Osteocyte (in vitro differentiated cells): ENCODE measurements around the gene VPS26A. TPM values are rescaled to one million over a fixed set of nuclear protein-coding genes. Genes with fewer than 3 reads are reported as not detected.

Source experiments
- DNase-seq: peaks from one replicate; pipeline ENCODE4 v3.0.0; 2021; ENCODE audit warnings: mixed read lengths; ENCODE audit not compliant: unreplicated experiment; ENCODE audit errors: extremely low spot score
- H3K27ac Mint-ChIP-seq: one replicate; pipeline ENCODE4 v1.8.0; 2021; ENCODE audit warnings: mild to moderate bottlenecking, mixed read lengths; ENCODE audit not compliant: unreplicated experiment
- H3K27me3 Mint-ChIP-seq: one replicate; pipeline ENCODE4 v1.8.0; 2021; ENCODE audit warnings: mixed read lengths; ENCODE audit not compliant: unreplicated experiment
- H3K36me3 Mint-ChIP-seq: one replicate; pipeline ENCODE4 v1.8.0; 2021; ENCODE audit warnings: mixed read lengths; ENCODE audit not compliant: unreplicated experiment
- H3K4me1 Mint-ChIP-seq: one replicate; pipeline ENCODE4 v1.8.0; 2021; ENCODE audit warnings: mixed read lengths; ENCODE audit not compliant: unreplicated experiment
- H3K4me3 Mint-ChIP-seq: one replicate; pipeline ENCODE4 v1.8.0; 2021; ENCODE audit warnings: mild to moderate bottlenecking, moderate library complexity, mixed read lengths; ENCODE audit not compliant: unreplicated experiment
- H3K9me3 Mint-ChIP-seq: one replicate; pipeline ENCODE4 v1.8.0; 2021; ENCODE audit warnings: mixed read lengths; ENCODE audit not compliant: unreplicated experiment
- CTCF ChIP-seq: fragments of 200-600 bp; sonication (generic); IDR thresholded peaks from 2 replicates; pipeline ENCODE4 v1.5.0; 2021; ENCODE audit warnings: antibody characterized with exemption, mild to moderate bottlenecking, moderate library complexity
- total RNA-seq: library from RNA; stranded (reverse); gene quantifications from 2 replicates; pipeline ENCODE4 v1.2.1, GENCODE V29; 2021

Gene VPS26A
- total RNA-seq, 1 donor from 2014 or later = 59.4 TPM

DNA sequence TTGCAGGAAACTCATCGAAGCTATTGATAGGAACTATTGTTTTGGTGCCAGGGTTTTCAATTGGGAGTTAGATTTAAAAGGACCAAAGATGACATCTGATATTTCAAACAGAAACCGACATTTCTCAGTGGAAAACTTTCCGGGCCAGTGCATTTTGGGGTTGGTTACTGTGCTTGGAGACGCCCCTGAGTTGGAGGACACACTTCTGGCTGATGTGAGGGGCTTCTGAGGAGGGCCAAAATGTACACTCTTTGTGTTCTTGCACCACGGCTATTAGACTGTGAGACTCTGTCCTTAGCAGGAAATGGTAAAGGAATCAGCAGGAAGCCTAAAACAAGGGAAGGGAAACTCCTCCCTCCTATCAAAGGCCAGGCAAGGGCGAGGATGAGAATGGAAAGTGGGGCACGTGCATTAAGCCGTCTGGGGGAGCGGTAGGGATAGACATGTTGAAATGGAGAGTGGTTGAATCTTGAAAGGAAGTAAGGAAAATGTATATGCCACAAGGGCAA, 37.9 kb upstream of the VPS26A start:
- Mint-ChIP-seq H3K9me3 (no peaks in the 10 kb centered on the region), H3K27ac (peak overlapping the region; percentile 81), H3K4me3 (peak overlapping the region; percentile 66), H3K27me3 (no peaks in the 10 kb centered on the region), H3K36me3 (no peaks in the 10 kb centered on the region), H3K4me1 (peaks cover 49% of the 10 kb centered on the region)
- no peak for DNase-seq
- TF ChIP-seq CTCF = no peak

- DNase-seq = no peak
- Mint-ChIP-seq H3K9me3 (no peaks in the 10 kb centered on the region), H3K27me3 (no peaks in the 10 kb centered on the region), H3K27ac (peak within 1 kb of the TSS; percentile 96), H3K36me3 (no peaks in the 10 kb centered on the region), H3K4me1 (peaks cover 59% of the 10 kb centered on the region), H3K4me3 (peak within 1 kb of the TSS; percentile 73)
- no peak for TF ChIP-seq CTCF
These were observed 36.1 kb upstream of the VPS26A start, which contains the start of gene SRGN for GRCh38 chr10:69087590-69088470. TSS of gene SRGN (plus strand) at chr10:69088103. CDS start at chr10:69088158, 55 bp downstream.

DNA sequence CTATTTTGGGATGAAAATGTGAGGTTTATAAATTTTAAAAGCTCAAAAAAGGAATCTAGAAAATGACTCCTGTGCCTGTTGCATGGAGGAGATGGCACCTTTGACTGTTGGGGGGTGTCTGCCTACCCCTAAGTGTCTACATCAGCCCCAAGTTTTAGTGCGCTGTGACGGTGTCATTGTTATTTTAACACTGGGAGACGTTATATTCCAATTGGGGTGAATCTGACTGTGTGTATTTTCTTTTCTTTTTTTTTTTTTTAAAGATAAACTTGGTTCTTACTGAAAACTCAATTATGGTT, 35.6 kb upstream of the VPS26A start:
- Mint-ChIP-seq H3K27me3 (no peaks in the 10 kb centered on the region), H3K9me3 (no peaks in the 10 kb centered on the region), H3K4me1 (peaks cover 64% of the 10 kb centered on the region), H3K36me3 (no peaks in the 10 kb centered on the region), H3K4me3 (peak overlapping the region; percentile 73), H3K27ac (peak overlapping the region; percentile 96)
- TF ChIP-seq CTCF = no peak
- no peak for DNase-seq

DNA sequence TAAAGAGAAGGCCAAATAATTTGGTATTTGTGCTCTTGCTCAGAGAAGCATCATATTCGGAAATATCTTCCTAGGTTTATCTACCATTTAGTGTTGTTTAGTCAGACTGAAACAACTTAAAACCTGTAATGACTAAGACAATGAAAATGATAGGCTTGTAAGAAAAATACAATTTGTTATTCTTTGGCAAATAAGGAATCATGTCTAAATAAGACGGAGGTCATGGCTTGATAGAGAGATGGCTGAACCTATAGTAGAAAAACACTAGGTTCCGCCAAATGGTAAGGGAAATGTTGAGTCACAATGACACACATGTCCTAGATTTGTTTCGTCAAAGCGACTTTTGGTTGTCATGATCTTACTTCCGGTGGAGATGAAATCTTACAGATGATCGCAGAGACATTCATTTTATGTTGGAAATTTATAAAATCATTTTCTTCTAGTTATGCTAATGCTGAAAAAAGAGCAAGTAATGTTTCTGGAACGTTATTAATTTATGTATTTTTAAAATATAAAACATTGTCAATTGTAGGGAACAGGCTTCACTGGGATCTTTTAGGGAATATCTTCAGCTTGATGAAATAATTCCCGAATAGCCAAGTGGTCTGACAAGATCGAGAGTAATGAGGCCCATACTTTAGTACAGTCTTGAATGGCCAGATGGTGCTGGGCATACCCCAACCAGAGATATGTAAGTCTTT, 35.0 kb upstream of the VPS26A start:
- Mint-ChIP-seq H3K4me1 (peaks cover 65% of the 10 kb centered on the region), H3K27ac (peak overlapping the region; percentile 96), H3K36me3 (no peaks in the 10 kb centered on the region), H3K4me3 (peak overlapping the region; percentile 73), H3K9me3 (no peaks in the 10 kb centered on the region), H3K27me3 (no peaks in the 10 kb centered on the region)
- no peak for TF ChIP-seq CTCF
- DNase-seq = no peak
